ENCODE data around the gene PCLAF. TPM values are rescaled to one million over a fixed set of nuclear protein-coding genes. Genes with fewer than 3 reads are reported as not detected.
"Not testable (repeated sequence)": the region's sequence is repeated elsewhere in the genome, so short reads cannot be mapped to it uniquely, and the experiment has no call there.

The PCLAF gene
- total RNA-seq, 2 donors from 2014 or later: 1.8 TPM; not detected in 1

- Histone ChIP-seq H3K4me1 (peaks cover 28% of the 10 kb centered on the region), H3K4me3 (no peak overlapping the region), H3K27ac (no peak overlapping the region), H3K27me3 (no peaks in the 10 kb centered on the region), H3K36me3 (replicated peaks in 1 of 2; ENCODE audit: insufficient read depth in 1 of 2, low read depth in 2 of 2) (no peaks in the 10 kb centered on the region), H3K9me3 (no peaks in the 10 kb centered on the region)
- 90% methylated on average over 4 to 7 of the region's 7 CpGs for WGBS, 2 donors
- DNase-seq: no peak
- TF ChIP-seq POLR2A (IDR thresholded peaks at IDR 0.05): no peak
- TF ChIP-seq CTCF (IDR thresholded peaks at IDR 0.05): no peak
- ATAC-seq: no peak
- intact Hi-C loops (cut with DNase I): no loop called here
Measured at GRCh38 chr15:64386291-64386690, 5.0 kb upstream of the PCLAF start.

- ATAC-seq: no peak
Measured at GRCh38 chr15:64383760-64384159, 2.5 kb upstream of the PCLAF start.

GRCh38 chr15:64380130-64380870 is 941 bp downstream of the PCLAF start:
- ATAC-seq; H3K27me3 ChIP-seq; H3K4me3 ChIP-seq; H3K27ac ChIP-seq; DNase-seq; H3K36me3 ChIP-seq (replicated peaks in 1 of 2; ENCODE audit: insufficient read depth in 1 of 2, low read depth in 2 of 2); intact Hi-C loops (cut with DNase I); H3K9me3 ChIP-seq: not testable (repeated sequence)
- peaks cover 13% of the 10 kb centered on the region for H3K4me1 ChIP-seq
- 60 to 61% methylated on average over 11 of the region's 11 CpGs for WGBS, 2 donors

More at GRCh38 chr15:64383760-64384159, 2.5 kb upstream of the PCLAF start:
- H3K9me3 ChIP-seq: no peaks in the 10 kb centered on the region
- intact Hi-C loops (cut with DNase I): no loop called here
- no peak for DNase-seq
- no peak overlapping the region for H3K27ac ChIP-seq
- H3K27me3 ChIP-seq: no peaks in the 10 kb centered on the region
- no peak overlapping the region for H3K4me3 ChIP-seq
- WGBS, 2 donors: 72 to 82% methylated on average over 2 of the region's 2 CpGs
- no peaks in the 10 kb centered on the region for H3K36me3 ChIP-seq (replicated peaks in 1 of 2; ENCODE audit: insufficient read depth in 1 of 2, low read depth in 2 of 2)
- no peak for TF ChIP-seq CTCF (IDR thresholded peaks at IDR 0.05)
- no peak for TF ChIP-seq POLR2A (IDR thresholded peaks at IDR 0.05)
- H3K4me1 ChIP-seq: peaks cover 29% of the 10 kb centered on the region

GRCh38 chr15:64379216-64379960 is 1.9 kb downstream of the PCLAF start:
- Histone ChIP-seq H3K27me3 (no peaks in the 10 kb centered on the region), H3K4me3 (no peak overlapping the region), H3K4me1 (peaks cover 13% of the 10 kb centered on the region), H3K27ac (no peak overlapping the region), H3K36me3 (replicated peaks in 1 of 2; ENCODE audit: insufficient read depth in 1 of 2, low read depth in 2 of 2) (no peaks in the 10 kb centered on the region), H3K9me3 (no peaks in the 10 kb centered on the region)
- TF ChIP-seq POLR2A (IDR thresholded peaks at IDR 0.05) (no peak), CTCF (IDR thresholded peaks at IDR 0.05) (no peak)
- ATAC-seq (no peak), DNase-seq (no peak)
- WGBS, 2 donors: 66 to 72% methylated on average over 9 of the region's 9 CpGs
- intact Hi-C loops (cut with DNase I): no loop called here

GRCh38 chr15:64373360-64373759 is 7.9 kb downstream of the PCLAF start:
- Histone ChIP-seq H3K27me3 (no peaks in the 10 kb centered on the region), H3K4me3 (no peak overlapping the region), H3K36me3 (replicated peaks in 1 of 2; ENCODE audit: insufficient read depth in 1 of 2, low read depth in 2 of 2) (no peaks in the 10 kb centered on the region), H3K27ac (no peak overlapping the region), H3K9me3 (no peaks in the 10 kb centered on the region), H3K4me1 (no peaks in the 10 kb centered on the region)
- intact Hi-C loops (cut with DNase I): no loop called here
- no peak for TF ChIP-seq POLR2A (IDR thresholded peaks at IDR 0.05)
- TF ChIP-seq CTCF (IDR thresholded peaks at IDR 0.05): no peak
- ATAC-seq: no peak
- 88 to 93% methylated on average over 8 of the region's 8 CpGs for WGBS, 2 donors
- DNase-seq: no peak

- H3K9me3 ChIP-seq; DNase-seq; H3K4me3 ChIP-seq; H3K4me1 ChIP-seq; H3K27me3 ChIP-seq; ATAC-seq; H3K36me3 ChIP-seq (replicated peaks in 1 of 2; ENCODE audit: insufficient read depth in 1 of 2, low read depth in 2 of 2); H3K27ac ChIP-seq; intact Hi-C loops (cut with DNase I): not testable (repeated sequence)
- 98 to 100% methylated on average over 8 of the region's 8 CpGs for WGBS, 2 donors
Measured at GRCh38 chr15:64371383-64371782, 9.9 kb downstream of the PCLAF start.

Measured in body of pancreas (tissue), 4 donors.